ENCODE measurements around the gene NAMPT. TPM values are rescaled to one million over a fixed set of nuclear protein-coding genes. Genes with fewer than 3 reads are reported as not detected.

Gene NAMPT
- total RNA-seq, 1 donor from 2014 or later: 153 TPM

DNA sequence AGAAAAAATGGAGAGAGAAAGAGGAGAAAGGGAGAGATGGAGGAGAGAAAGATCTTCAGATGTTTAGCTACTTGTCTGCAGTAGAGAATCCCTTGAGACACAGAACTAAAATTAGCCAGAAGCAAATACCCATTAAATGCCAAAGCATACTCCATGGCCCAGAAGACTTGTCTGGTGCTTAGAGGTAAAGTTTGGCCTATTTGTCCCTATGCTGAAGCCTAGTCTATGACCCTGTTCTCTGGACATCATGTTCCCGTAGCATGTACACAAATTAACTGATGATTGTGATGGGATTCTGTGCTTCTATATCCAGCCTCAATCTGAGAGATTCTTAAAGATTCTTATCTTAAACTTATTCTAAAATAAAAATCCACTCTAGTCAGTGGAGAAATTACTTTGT is 85.8 kb downstream of the NAMPT start:
- no peak overlapping the region for H3K27ac Mint-ChIP-seq (ENCODE audit: unreplicated experiment)
- no peak overlapping the region for H3K4me3 Mint-ChIP-seq (ENCODE audit: unreplicated experiment)
- no peaks in the 10 kb centered on the region for H3K9me3 Mint-ChIP-seq (ENCODE audit: unreplicated experiment)
- peaks cover 21% of the 10 kb centered on the region for H3K4me1 Mint-ChIP-seq (ENCODE audit: unreplicated experiment)
- H3K36me3 Mint-ChIP-seq (ENCODE audit: low read depth, unreplicated experiment): peaks cover 4% of the 10 kb centered on the region
- TF ChIP-seq, protein P1, sequence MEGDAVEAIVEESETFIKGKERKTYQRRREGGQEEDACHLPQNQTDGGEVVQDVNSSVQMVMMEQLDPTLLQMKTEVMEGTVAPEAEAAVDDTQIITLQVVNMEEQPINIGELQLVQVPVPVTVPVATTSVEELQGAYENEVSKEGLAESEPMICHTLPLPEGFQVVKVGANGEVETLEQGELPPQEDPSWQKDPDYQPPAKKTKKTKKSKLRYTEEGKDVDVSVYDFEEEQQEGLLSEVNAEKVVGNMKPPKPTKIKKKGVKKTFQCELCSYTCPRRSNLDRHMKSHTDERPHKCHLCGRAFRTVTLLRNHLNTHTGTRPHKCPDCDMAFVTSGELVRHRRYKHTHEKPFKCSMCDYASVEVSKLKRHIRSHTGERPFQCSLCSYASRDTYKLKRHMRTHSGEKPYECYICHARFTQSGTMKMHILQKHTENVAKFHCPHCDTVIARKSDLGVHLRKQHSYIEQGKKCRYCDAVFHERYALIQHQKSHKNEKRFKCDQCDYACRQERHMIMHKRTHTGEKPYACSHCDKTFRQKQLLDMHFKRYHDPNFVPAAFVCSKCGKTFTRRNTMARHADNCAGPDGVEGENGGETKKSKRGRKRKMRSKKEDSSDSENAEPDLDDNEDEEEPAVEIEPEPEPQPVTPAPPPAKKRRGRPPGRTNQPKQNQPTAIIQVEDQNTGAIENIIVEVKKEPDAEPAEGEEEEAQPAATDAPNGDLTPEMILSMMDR (IDR thresholded peaks at IDR 0.05; ENCODE audit: unreplicated experiment): no peak
- no peaks in the 10 kb centered on the region for H3K27me3 Mint-ChIP-seq (ENCODE audit: unreplicated experiment)
- no peak for DNase-seq (ENCODE audit: low spot score)

Other genes starting within 250 kb of the NAMPT start
- gene SYPL1, start 172.7 kb downstream of the NAMPT start, total RNA-seq (ENCODE audit: unreplicated experiment): 92.7 TPM